ENCODE data around the gene PSMC4.

GRCh38 chr19:39970675-39971379 is at the start of gene PSMC4:
- TF ChIP-seq POLR2AphosphoS5 (IDR thresholded peaks at IDR 0.05; ENCODE audit: insufficient read depth in 1 of 2, low read depth in 1 of 2) = peak; percentile 98 to 100
- TF ChIP-seq CTCF (IDR thresholded peaks at IDR 0.05) = peak; percentile 34 to 67 (median 54)
